ENCODE results near the gene FGD4.
"Not testable (repeated sequence)": the region's sequence is repeated elsewhere in the genome, so short reads cannot be mapped to it uniquely, and the experiment has no call there.

The FGD4 gene

DNA sequence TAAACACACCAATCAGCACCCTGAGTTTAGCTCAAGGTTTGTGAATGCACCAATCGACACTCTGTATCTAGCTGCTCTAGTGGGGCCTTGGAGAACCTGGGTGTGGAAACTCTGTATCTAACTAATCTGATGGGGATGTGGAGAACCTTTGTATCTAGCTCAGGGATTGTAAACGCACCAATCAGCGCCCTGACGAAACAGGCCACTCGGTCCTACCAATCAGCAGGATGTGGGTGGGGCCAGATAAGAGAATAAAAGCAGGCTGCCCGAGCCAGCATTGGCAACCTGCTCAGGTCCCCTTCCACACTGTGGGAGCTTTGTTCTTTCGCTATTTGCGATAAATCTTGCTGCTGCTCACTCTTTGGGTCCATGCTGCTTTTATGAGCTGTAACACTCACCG, 127.0 kb downstream of the FGD4 start:
- DNase-seq = not testable (repeated sequence)

DNA sequence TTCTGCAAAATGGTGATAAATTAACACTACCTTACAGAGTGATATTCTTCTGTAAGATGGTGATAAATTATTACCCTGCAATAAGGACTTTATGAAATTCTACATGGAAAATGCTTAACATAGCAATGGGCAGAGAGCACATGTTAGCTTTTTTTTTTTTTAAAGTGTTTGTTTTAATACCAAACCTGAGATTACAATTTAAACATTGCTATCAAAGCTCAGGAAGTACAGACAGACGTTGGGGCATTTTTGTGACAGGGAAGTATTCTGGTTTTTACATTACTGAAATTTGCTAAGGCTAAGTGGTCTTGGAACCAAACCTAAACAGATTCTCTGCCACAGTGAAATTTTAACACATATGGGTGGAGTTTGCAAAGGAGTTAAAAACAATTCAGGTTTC, 133.1 kb downstream of the FGD4 start:
- no peak for DNase-seq

DNA sequence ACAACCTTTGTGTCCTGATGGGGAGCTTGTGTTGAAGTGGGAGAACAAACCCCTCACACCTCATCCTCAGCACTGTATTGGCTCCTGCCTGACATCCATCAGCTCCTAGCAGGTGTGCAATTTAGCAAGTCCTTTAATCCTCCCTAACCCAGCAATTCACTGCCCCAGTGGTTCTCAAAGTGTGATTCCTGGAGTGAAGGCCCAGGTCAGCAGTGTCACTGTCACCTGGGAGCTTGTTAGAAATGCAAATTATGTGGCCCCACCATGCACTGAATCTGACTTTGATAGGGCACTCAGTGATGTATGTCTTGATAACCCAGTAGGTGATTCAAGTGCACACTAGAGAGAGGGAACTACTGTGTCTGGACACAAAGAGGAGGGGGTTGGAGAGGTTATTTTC, 133.6 kb downstream of the FGD4 start:
- no peak for DNase-seq

DNA sequence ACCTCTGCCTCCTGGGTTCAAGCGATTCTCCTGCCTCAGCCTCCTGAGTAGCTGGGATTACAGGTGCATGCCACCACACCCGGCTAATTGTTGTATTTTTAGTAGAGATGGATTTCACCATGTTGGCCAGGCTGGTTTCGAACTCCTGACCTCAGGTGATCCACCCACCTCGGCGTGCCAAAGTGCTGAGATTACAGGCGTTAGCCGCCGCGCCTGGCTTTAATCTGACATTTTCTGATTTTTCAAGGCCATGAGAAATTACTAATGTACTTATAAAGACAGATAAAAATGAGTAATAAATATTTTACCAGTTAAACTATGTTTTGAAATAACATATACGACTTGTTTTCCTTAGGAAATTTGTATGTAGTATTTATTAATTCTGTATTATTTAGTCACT, 134.1 kb downstream of the FGD4 start:
- not testable (repeated sequence) for DNase-seq

DNA sequence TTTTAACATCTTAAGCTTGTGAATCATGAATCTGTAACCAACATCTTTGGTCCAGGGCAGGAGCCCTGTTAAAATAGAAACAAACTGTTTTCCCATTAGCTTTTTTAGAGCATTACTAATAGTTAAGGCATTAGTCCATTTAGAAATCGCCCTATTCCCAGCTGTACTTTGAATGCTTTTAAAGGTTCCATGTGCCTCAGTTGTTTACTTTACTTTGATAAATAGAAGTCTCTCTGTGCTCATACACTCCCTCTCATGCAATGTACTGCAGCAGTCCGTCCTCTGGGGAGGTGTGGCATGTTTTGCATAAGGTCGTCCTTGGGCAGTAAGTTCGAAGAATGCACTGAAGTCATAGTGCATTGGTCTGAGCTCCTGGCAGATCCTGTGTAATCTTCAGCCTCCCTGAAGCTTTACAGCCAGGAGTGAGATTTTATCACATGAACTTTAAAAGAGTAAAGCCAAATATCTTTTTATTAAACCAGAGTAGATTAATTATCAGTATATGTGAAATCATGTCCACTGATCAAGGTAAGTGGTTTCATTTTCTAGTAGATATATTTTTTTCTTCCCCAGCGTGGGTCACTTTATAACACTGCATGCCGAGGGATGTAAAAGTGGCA, 134.7 kb downstream of the FGD4 start:
- no peak for DNase-seq

DNA sequence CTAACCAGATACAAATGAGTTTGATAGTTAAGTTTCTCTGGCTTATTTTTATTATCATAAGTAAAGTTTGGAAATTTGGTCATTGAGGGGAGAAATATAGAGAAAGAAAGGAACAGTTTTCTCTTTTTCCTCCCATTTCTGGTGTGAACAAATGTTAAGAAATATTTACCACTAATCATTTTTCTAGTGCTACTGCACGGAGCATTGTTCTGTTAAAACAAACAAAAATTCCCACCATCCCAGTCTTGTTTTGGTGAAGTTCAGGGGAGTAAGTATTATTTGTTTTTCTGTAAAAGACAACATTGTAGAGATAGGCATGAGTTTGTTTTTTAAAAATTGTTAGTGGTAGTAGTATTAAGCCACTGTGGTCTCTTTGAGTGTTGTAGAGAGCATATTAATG, 135.3 kb downstream of the FGD4 start:
- DNase-seq = no peak

DNA sequence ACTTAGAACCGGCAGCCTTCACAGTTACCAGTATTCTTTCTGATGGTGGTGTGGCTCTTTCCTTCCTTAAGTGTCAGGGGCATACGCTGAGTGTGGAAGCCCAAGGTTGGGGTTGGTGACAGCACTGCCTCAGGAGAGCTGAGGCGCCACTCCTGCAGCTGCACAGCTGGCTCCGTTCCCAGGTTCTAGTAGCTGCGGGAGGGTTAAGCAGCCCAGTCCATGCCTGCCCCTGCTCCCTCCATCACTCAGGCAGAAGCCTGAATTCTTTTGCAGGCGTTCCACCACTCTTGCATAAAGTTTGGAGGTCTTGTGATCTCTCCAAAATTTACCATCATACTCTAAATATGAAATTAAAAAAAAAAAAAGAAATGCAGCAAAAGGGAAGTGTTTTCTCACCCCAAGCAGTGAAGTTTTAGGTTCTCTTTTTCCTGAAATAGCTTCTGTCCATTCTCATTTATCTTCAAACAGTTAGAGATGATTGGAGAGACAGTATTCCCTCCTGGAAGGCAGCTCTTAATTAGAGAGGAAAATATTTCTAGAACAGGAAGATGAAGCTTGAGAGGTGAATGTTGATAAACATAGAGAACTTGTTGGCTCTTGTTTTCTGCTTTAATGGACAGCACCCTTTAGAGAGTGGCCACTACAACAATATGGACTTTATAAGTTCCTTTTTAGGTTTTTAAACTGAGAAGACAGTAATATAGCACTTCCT, 136.1 kb downstream of the FGD4 start:
- no peak for DNase-seq

DNA sequence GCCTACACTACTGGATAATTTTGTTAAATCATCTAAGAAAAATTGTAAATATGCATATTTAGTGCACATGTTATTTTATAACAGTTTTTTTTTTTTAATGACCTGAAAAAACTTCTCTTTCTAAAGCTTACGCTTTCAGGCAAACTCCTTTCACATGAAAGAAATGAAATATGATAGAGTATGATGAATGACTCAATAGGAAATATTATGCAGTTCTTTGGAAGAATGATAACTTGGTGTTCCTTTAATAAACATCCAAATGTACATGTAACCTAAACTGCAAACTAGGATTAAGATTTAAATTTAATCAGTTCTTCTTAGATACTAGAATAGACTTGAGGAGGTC, 136.6 kb downstream of the FGD4 start:
- DNase-seq = no peak

DNA sequence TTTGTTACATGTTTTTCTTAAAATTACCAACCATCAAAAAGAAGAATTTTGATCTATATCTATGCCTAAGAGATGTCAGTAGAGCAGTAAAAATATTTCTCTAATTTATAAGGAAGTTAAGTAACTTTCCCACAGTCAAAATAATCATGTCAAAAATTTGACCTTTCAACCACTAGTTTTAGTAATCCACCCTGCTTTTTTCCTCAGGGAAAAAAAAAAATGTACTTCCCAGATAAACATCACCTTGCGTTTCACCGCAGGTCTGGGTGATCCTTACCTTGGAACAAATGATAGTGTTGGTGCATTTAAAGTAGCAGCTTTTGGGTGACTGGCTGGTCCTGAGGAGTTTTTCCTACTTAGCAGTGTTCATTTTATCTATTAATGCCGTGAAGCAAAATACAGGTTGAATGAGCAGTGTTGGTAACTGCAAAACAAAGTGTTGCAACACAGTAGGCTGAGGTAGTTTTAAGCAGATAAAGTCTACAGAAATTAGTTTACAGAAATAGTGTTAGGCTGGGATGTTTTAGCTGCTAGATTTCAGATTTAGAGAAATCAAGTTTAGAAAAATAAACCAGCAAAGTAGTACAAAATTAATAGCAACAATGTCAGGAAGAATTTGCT, 142.5 kb downstream of the FGD4 start:
- no peak for DNase-seq

DNA sequence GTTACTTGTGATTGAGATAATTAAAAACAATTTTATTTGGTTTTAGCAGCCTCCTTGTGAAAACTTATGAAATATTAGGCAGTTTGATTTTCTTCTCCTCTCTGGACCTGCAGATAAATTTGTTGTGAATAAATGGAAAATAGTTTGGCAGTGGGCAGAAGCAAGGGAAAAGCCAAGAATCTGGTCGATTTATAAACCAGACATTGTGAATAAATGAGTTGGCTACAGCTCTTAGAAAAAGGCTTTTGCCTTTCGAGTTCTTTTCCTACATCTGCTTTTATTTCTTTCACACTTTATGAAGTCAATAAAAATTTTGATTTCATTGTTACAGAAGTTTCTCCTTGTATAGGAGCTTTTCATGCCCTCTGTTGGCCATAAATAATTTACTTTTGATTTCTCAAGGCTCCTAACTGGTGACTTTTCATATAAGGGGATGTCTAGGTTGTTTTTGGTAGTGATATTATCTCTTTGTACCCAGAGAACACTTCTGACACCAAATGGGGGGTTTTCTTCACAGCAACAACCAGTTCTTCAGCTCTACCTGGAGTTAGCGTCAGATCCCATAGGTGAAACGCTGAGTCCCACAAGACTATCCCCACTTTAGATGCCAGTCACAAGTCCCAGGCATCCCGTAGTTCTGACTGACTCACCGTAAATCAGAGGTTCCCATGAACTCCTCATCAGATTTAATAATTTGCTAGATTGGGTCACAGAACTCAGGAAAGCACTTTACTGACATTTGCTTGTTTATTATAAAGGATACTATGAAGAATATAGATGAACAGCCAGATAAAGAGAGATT, 143.3 kb downstream of the FGD4 start:
- no peak for DNase-seq

DNA sequence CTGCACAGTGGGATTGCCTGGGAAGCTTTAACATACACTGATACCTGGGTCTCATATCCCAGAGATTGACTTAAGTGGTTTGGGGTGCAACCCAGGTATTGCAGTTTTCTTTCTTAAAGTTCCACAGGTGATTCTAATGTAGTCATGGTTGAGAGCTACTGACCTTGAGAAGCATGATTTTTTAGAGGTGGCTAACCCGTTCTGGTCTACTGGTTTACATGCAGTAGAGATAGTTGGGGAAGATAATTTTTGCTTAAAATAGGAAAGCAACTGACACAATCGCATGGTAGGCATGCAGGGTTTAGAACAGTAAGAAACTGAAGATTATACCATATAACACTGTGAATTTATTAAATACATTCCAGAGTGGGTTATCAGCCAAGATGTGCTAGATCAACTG, 145.5 kb downstream of the FGD4 start:
- DNase-seq = no peak

DNA sequence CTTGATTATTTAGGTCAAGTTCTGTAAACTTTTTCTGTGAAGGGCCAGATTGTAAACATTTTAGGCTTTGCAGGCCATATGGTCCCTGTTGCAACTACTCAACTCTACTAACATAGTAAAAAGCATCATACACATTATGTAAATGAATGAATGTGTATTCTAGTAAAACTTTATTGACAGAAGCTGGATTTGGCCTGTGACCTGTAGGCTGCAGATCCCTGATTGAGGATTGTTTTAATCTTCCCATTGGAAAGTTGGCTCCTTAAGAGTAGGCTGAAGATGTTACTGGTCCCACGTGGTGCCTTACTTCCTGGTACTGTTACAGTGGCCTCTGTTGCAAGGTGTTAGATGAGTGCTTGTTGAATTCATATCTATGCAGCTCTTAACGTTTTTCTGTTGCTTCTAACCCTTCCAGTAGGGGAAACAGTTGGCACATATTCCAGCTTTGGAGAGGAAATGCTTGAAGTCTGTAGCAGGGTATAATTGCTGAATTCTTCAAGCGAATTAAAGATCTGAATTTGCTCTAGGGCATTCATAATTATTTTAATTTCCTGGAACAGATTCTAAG, 146.1 kb downstream of the FGD4 start:
- DNase-seq = no peak

DNA sequence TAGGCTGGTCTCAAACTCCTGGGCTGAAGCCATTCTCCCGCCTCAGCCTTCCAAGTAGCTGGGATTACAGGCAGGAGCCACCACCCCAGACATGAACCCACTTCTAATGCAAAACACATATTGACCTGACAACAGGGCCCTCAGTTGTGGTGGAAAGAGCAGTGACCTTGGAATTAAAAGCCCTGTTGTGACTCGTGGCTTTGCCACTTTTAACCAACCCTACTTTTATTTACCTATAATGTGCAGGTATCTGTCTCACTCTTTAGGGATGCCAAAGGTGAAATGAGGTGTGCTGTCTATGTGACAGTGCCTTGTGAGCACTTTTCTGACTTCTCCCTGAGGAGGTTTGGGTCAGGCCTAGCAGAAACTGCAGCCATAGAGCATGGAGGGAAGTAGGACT, 146.9 kb downstream of the FGD4 start:
- DNase-seq = no peak

DNA sequence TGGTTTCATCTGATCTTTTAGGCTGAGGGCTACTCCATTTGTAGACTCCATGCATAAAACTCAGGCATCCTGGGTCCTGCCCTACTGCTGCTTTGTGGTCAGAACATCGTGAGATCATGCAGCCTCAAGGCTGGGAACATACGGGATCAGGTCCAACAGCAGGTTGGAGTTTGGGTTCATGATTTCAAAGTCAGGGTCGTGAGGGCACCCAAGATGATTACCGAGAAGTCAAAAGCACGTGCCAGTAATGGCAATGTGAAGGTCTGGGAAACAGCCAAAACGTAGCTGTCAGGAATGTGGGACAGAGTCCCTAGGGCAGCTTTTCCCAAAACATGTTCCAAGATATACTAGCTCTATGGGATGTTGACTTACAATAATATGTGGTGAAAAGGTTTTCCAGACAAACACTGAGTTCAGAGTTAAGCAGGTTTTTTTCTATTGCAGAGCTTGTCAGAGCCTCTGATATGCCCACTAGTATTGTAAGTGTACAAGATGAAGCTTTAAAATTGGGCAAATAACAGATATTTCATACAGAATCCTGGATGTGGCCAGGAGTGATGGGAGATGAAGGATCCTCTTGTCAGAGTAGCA, 149.4 kb downstream of the FGD4 start:
- DNase-seq = no peak

DNA sequence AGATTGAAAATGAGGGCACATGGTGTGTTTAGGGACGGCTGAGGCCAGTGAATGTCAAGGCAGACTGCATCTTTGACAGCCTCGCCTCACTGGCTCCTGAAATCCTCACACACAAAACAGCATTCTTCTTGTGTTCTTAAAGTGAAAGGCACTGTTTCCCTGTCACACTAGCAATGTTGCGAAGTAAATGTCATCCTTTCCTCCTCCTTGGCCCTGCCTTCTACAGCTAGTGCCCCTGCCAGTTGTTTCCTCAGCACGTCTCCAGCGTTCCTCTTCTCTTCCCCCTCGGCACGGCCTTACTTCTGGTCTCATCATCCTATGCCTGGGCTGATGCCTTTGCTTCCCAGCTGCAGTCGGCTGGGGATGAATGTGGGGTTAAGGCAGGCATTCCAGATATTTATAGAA, 150.3 kb downstream of the FGD4 start:
- DNase-seq = no peak

DNA sequence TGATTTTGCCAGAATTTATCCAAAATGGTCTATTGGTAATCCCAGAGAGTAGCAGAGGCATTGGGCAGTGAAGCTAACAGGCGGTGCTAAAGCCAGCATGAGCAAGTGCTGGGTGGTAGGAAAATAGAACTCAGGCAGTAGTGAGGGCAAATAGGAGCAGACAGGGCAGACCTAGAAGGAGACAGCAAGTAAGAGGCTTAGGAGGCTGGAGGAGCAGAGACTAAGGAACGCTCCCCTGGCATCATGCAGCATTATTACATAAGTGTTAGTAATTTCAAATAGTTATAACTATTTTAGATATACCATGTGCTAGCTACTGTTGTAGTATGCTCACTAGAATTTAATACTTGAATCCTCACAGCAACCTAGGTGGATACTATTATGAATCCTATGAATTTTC, 151.7 kb downstream of the FGD4 start:
- DNase-seq = no peak

DNA sequence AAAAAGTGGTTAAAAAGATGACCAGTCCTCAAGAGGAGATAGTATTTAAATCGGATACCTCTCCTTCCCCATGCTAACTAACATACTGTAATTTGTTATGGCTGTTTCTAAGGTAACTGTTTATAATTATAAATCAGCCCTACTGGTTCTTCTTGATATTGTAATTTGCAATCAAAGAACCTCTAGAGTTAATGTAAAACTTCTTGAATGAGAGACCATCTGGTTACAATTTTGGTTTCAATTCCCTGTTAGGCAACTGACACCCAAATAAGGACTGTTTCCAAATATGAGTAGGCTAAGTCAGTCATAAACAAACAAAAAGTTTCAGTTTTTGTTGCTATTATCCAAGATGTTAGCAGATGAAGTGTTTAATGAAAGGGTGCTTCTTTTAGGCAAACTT, 159.5 kb downstream of the FGD4 start:
- no peak for DNase-seq

DNA sequence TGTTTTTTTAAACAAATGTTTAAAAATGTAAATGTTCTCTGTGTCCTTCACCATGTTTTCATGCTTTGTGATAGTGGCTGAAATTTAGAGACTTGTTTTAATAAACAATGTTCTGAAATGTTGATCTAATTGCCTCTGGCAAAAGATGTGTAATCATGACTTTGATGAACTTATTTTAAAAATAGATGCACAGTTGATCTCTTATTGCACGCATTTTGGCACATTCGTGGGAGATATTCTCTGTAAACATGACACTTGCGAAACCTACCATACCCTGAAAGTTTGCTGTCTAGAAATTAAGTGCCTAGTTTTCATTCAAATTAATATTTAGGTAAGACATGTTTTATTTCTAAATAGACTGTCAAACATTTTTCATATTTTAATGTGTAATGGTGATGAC, 160.1 kb downstream of the FGD4 start:
- no peak for DNase-seq

DNA sequence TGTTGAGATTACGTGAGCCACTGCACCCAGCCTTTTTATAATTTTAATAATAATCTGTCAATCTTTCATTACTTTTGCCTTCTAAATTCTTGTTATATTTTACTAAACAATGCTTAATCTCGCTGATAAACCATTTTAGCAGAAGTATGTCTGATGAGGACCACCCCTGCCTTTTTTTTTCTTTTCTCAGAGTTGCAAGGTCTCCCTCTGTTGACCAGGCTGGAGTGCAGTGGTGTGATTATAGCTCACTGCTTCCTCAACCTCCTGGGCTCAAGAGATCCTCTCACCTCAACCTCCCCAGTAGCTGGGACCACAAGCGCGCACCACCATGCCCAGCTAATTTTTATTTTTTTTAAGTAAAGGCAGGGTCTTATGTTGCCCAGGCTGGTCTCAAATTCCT, 161.2 kb downstream of the FGD4 start:
- DNase-seq = no peak

DNA sequence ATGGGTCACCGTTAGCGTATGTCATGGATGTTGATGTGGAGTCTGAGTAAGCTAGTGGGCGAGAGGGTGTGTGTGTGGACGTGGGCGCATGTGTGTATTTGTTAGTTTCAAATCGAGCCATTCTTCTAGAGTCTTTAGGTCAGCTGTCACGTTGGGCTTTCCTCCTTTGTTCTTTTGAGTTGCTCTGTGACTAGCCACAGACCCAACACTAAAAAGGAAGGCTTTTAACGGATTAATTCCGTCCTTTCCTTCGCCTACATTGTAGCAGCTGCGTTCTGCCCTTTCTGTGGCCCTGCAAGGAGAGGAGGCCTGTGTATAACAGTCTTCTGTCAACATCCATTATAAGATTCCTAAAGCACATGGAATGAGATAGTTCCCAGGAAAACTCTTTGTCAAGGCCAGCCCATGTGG, 162.6 kb downstream of the FGD4 start:
- DNase-seq = no peak

DNA sequence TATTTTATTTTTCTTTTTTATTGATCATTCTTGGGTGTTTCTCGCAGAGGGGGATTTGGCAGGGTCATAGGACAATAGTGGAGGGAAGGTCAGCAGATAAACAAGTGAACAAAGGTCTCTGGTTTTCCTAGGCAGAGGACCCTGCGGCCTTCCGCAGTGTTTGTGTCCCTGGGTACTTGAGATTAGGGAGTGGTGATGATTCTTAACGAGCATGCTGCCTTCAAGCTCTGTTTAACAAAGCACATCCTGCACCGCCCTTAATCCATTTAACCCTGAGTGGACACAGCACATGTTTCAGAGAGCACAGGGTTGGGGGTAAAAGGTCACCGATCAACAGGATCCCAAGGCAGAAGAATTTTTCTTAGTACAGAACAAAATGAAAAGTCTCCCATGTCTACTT, 163.1 kb downstream of the FGD4 start:
- DNase-seq = not testable (repeated sequence)

DNA sequence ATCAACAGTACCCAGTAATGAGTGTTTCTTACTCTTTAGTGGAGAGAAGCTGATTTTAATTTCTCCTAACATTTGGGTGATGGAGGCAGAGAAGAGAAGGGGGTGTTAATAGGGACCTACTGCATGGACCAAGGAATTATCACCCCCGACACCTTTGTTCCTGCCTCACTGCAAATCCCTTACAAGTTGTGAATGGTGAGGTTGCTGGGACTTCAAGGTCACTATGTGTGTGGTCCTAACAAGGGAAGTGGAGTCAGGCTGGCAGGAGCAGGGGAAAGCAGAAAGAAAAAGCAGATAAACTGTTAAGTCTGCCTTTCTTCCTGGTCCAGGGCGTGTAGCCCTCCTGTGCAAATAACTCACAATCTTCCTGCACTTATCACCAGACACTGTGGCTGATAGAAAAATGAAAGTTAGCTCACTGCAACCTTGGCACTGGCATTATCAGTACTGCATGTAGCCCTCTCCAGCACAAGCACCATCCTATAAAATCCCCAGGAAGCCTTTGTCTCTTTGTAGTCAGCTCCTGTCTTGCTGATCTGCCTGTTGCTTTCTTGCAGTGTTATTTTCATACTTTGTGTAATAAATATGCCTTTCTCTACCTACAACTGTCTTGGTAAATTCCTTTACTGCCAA, 167.4 kb downstream of the FGD4 start:
- DNase-seq = no peak

DNA sequence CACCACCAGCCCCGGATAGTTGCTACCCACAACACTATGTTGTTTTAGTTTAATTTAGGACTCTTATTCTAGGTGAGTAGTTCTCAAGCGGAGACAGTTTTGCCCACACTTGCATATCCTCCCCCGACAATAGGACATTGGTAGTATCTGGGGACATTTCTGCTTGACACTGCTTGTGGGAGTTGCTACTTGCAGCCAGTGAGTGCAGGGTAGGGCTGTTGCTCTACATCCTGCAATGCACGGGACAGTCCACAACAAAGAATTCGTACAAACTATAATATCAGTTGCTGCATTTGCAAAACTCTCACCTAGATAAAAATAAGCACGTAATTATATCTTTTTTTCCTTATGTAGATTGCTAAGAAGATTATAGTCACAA, 167.9 kb downstream of the FGD4 start:
- DNase-seq = no peak

Data from CD4-positive, alpha-beta T cell treated with Interleukin-4 for 4 hours (primary cell).